ENCODE results near the gene CDK18. TPM values are rescaled to one million over a fixed set of nuclear protein-coding genes. Genes with fewer than 3 reads are reported as not detected.

Gene CDK18
- total RNA-seq, 2 experiments from 2014 or later = 8.4 to 10.4 TPM

GRCh38 chr1:205570173-205570501, 65.7 kb downstream of the CDK18 start:
- intact Hi-C loops (cut with micrococcal nuclease) = no loop called here
- Mint-ChIP-seq H3K27ac (no peak overlapping the region), H3K27me3 (peaks cover 36% of the 10 kb centered on the region), H3K4me1 (ENCODE audit: low read depth) (peaks cover 2% of the 10 kb centered on the region), H3K36me3 (ENCODE audit: low read depth) (no peaks in the 10 kb centered on the region), H3K4me3 (no peak overlapping the region), H3K9me3 (no peaks in the 10 kb centered on the region)
- TF ChIP-seq CTCF (IDR thresholded peaks at IDR 0.05) = no peak
- ATAC-seq (no peak), DNase-seq (no peak)
- ChIA-PET POLR2A (no interaction called here), CTCF (interaction anchor here (1.1 to 3.3 kb wide), 5 partner anchors 19 to 88 kb away, joined by 3 to 15 read pairs (median 9); no protein-coding TSS in a partner anchor)

- H3K4me1 Mint-ChIP-seq (ENCODE audit: low read depth) = peaks cover 2% of the 10 kb centered on the region
- ChIA-PET POLR2A (no interaction called here), CTCF (interaction anchor here (0.7 to 2.2 kb wide), 9 partner anchors 21 to 88 kb away, joined by 3 to 15 read pairs (median 7); no protein-coding TSS in a partner anchor)
- H3K36me3 Mint-ChIP-seq (ENCODE audit: low read depth) = no peaks in the 10 kb centered on the region
- ATAC-seq (no peak), DNase-seq (no peak)
- H3K4me3 Mint-ChIP-seq = no peak overlapping the region
- TF ChIP-seq CTCF (IDR thresholded peaks at IDR 0.05) = no peak
- H3K27ac Mint-ChIP-seq = no peak overlapping the region
- peaks cover 35% of the 10 kb centered on the region for H3K27me3 Mint-ChIP-seq
- intact Hi-C loops (cut with micrococcal nuclease) = no loop called here
- no peaks in the 10 kb centered on the region for H3K9me3 Mint-ChIP-seq
Observed at GRCh38 chr1:205570796-205571537, 66.5 kb downstream of the CDK18 start.

GRCh38 chr1:205571747-205572146, 67.3 kb downstream of the CDK18 start:
- ATAC-seq = no peak
- DNase-seq = no peak
- Mint-ChIP-seq H3K36me3 (ENCODE audit: low read depth) (no peaks in the 10 kb centered on the region), H3K4me3 (no peak overlapping the region), H3K27me3 (peaks cover 33% of the 10 kb centered on the region), H3K27ac (no peak overlapping the region), H3K4me1 (ENCODE audit: low read depth) (peaks cover 2% of the 10 kb centered on the region), H3K9me3 (no peaks in the 10 kb centered on the region)
- intact Hi-C loops (cut with micrococcal nuclease) = no loop called here
- POLR2A ChIA-PET = no interaction called here
- CTCF ChIA-PET = interaction anchor here (0.6 to 1.8 kb wide), 5 partner anchors 10 to 87 kb away, joined by 3 to 15 read pairs (median 5); no protein-coding TSS in a partner anchor
- no peak for TF ChIP-seq CTCF (IDR thresholded peaks at IDR 0.05)

- no peak overlapping the region for H3K27ac Mint-ChIP-seq
- H3K36me3 Mint-ChIP-seq (ENCODE audit: low read depth) = no peaks in the 10 kb centered on the region
Observed at GRCh38 chr1:205572421-205572820, 68.0 kb downstream of the CDK18 start.

More at GRCh38 chr1:205572421-205572820, 68.0 kb downstream of the CDK18 start:
- H3K27me3 Mint-ChIP-seq = peaks cover 32% of the 10 kb centered on the region
- CTCF ChIA-PET = interaction anchor here (1.6 to 1.8 kb wide), 3 partner anchors 19 to 86 kb away, joined by 5 to 15 read pairs (median 8); no protein-coding TSS in a partner anchor
- DNase-seq = no peak
- TF ChIP-seq CTCF (IDR thresholded peaks at IDR 0.05) = no peak
- no peak overlapping the region for H3K4me3 Mint-ChIP-seq
- no peak for ATAC-seq
- H3K9me3 Mint-ChIP-seq = no peaks in the 10 kb centered on the region
- H3K4me1 Mint-ChIP-seq (ENCODE audit: low read depth) = peaks cover 2% of the 10 kb centered on the region
- intact Hi-C loops (cut with micrococcal nuclease) = no loop called here
- POLR2A ChIA-PET = interaction anchor here (0.6 kb wide), 1 partner anchor 22 kb away, joined by 3 read pairs; no protein-coding TSS in a partner anchor
